SIG-M5 treated with dmso at 0.1 percent for 504 hours (cell line): ENCODE results near the gene OR51D1.

Experiments
- DNase-seq: peaks from one replicate; lab custom pipeline; 2025; ENCODE audit not compliant: unreplicated experiment; lab: John Stamatoyannopoulos, UW

OR51D1 gene

GRCh38 chr11:4644233-4644632, 7.0 kb downstream of the OR51D1 start:
- no peak for DNase-seq

- no peak for DNase-seq
These were observed 8.7 kb downstream of the OR51D1 start for GRCh38 chr11:4645974-4646373.

GRCh38 chr11:4647766-4648165, 10.5 kb downstream of the OR51D1 start:
- no peak for DNase-seq

GRCh38 chr11:4654635-4655369, 17.5 kb downstream of the OR51D1 start:
- DNase-seq, result no peak

DNA sequence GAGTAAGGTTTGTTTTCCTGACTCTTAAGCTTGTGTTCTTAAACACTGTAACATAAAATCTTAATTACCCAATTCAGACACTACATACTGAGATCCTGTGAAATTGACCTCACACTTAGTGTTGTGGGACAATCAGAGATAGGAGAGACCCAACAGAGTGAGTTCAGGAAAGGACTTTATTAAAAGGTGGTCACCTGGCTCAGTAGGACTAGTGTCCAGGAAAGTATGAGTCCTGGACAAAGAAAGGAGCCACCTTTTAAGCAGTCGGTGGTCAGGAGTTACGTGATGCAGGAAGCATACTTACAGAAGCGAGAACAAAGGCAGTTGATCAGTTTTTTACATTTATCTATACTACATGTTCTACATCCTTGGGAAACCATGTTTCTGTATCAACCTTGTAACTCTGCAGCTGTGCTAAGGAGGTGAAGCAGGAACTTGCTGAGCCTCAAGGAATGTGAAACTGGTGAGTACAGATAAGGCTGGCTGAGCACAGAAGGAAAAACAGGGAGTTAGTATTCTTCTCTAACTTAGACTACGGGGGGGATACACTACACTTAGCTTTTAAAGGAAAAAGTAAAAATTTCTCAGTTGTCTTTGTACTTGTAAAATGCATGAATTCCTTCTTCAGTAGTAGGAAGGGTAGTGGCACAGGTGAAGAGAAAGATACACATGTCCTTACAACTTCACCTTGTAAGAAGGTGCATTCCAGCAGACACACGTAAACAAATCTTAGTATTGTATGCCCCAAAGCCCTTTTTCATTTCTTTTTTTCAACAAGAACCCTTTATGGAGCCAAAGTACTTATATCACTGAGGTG, 21.6 kb downstream of the OR51D1 start:
- no peak for DNase-seq

- no peak for DNase-seq
These were observed 25.6 kb downstream of the OR51D1 start for GRCh38 chr11:4662876-4663275.

GRCh38 chr11:4664183-4664582, 26.9 kb downstream of the OR51D1 start:
- DNase-seq, result no peak

DNA sequence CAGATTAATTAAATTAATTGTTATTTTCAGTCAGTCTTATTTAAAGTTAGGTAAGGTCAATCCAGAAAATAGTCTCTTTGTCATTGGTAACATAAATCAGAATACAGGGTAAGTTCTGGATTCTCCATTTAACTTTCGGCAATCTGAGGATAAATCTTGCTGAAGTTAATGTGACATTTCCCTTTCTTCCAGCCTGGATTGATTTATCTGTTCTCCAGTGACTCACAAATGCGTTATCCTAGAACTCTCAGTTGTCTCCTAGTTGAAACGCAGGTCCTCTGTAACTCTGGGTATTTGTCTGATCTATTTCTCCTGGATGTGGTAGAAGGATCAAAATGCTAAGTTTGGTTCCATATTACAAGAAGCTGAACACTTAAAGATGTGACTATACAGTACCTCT, 27.5 kb downstream of the OR51D1 start:
- no peak for DNase-seq

- no peak for DNase-seq
These were observed 28.1 kb downstream of the OR51D1 start for GRCh38 chr11:4665424-4665823.

DNA sequence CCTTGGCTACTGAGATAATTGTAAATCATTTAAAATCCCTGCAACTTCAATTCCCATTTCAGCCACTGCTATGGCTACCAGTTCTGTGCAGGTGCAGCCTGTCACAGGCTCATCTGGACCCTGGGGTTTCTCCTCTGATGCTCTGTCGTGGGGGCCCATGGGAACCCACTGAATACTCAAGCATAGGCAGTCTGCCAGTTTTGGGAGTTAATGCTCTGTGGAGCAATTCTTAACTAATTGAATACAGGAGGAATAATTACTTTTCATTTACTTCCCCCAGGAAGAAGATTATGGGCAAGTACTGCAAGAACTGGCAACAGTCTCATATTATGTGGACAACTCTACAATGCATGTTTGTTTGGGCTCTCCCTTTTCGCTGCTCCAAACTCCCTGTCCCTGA, 34.5 kb downstream of the OR51D1 start:
- DNase-seq, result no peak

GRCh38 chr11:4672470-4672869, 35.2 kb downstream of the OR51D1 start:
- no peak for DNase-seq

DNA sequence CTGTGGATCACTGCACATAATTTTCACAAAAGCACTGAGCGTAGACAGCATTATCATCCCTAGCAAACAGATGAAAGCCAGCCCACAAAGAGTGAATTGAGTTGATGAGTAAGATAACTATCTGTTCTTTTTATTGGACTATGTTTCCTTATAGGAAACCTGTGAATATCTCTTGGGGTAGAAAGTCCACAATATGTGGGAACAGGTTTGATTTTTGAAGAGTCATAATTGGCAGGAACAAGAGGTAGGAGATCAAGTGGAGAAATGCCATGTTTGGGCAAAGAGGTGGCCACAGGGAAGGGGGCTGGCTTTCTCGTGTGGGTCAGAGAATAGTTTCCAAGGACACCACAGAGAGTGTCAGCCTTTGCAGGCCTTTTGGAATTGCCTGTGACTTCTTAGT, 36.5 kb downstream of the OR51D1 start:
- no peak for DNase-seq

GRCh38 chr11:4677948-4678347, 40.7 kb downstream of the OR51D1 start:
- DNase-seq, result no peak

DNA sequence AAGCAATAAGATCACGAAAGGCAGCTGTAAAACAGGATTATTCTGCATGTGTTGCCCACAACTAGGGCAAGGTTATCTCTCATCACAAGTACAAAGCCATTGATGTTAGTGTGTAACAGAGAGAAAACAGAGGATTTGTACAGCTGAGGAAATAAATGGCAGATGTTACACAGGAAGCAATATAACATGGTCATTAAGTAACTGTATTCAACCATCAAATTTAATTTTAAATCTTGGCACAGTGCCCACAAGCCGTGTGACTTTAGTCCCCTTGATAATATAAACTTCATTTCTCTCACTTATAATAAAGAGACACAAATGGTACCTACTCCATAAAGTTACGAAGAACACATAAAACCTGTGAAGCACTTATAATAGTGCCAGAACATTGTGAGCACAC, 43.1 kb downstream of the OR51D1 start:
- DNase-seq, result no peak

GRCh38 chr11:4682623-4683419, 45.5 kb downstream of the OR51D1 start:
- DNase-seq, result no peak

- no peak for DNase-seq
These were observed 47.5 kb downstream of the OR51D1 start for GRCh38 chr11:4684631-4685285.
